ENCODE measurements around the gene LONRF3.

LONRF3 gene

DNA sequence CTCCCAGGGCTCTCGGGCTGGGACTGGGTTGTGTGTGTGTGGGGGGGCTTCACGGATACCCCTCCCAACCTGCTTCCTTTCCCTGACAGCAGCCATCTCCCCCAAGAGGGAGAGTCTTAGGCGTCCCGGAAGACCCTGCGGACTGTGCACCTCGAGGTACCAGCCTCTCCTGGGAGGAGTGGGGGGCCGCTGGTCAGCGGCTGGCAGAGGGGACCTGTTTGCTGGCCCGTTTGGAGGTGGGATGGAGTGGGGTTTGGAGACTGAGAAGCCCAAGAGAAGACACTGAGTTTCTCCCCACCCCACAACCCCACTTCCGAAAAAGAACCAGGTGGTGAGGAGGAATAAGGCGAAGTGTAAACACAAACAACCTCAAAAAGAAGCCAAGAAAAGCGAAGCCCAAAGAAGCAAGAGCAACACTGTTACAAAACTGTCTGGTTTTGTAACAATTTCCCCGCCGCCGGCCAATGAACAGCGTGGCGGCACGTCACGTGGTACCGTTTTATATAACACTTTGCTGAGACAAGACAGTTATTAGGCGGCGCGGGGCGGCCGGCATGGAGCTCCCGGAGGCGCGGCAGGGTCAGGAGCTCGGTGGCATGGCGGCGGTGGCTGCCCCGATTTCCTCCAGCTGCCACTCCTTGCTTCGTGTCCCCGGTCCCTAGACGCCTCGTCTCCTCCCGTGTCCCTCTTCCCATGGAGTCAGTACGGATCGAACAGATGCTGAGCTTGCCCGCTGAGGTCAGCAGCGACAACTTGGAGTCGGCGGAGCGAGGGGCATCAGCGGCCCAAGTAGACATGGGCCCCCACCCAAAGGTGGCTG, at the start of gene LONRF3:
Gene LONRF3, plus strand, starts transcription at position 531 of the 820 bp plus-strand sequence. Its CDS starts 163 bp downstream, at position 694.
- Histone ChIP-seq H3K36me3 (ENCODE audit: control insufficient read depth in 2 of 2, insufficient read depth in 1 of 2, low read length in 2 of 2) (peaks cover 0 to 10% of the 10 kb centered on the region in 2 experiments; a peak in 2 of 3 replicates), H3K4me3 (ENCODE audit: low read depth, low read length) (peak within 1 kb of the TSS; percentile 44), H3K27ac (ENCODE audit: extremely low read depth, low read depth, low read length) (peak within 1 kb of the TSS; percentile 72; the same call in 1 of the 2 replicates), H3K4me1 (ENCODE audit: control insufficient read depth, insufficient read depth, low read length) (no peaks in the 10 kb centered on the region), H3K9me3 (ENCODE audit: control insufficient read depth, insufficient read depth, low read depth, low read length) (no peaks in the 10 kb centered on the region)
- POLR2A ChIA-PET, result interaction anchor here (1.0 to 1.4 kb wide), 4 partner anchors 9 to 23 kb away, joined by 3 to 5 read pairs (median 4); no protein-coding TSS in a partner anchor
- CTCF ChIA-PET, result interaction anchor here (0.5 to 0.6 kb wide), 2 partner anchors 10 to 218 kb away, joined by 3 to 5 read pairs; no protein-coding TSS in a partner anchor
- TF ChIP-seq ZNF843 (tag by site-specific recombination; IDR thresholded peaks at IDR 0.05) (no peak), OVOL3 (tag by site-specific recombination; IDR thresholded peaks at IDR 0.05) (peak; percentile 65), ZNF600 (tag by site-specific recombination; IDR thresholded peaks at IDR 0.05) (peak; percentile 54; the same call in 1 of the 2 replicates), ZNF423 (tag by site-specific recombination; IDR thresholded peaks at IDR 0.05) (peak; percentile 82), ZNF23 (tag by site-specific recombination; IDR thresholded peaks at IDR 0.05; ENCODE audit: borderline replicate concordance) (no peak), YY2 (tag by site-specific recombination; IDR thresholded peaks at IDR 0.05) (peak; percentile 72), ZNF266 (tag by site-specific recombination; IDR thresholded peaks at IDR 0.05; ENCODE audit: low read depth) (no peak), ZEB2 (tag by site-specific recombination; IDR thresholded peaks at IDR 0.05) (0 out of 2 replicates have a peak, but pooled peaks have one; percentile 26), ZBTB20 (tag by site-specific recombination; IDR thresholded peaks at IDR 0.05) (peak; percentile 27; the same call in 1 of the 2 replicates), SP3 (tag by site-specific recombination; IDR thresholded peaks at IDR 0.05) (no peak), ZNF335 (tag by site-specific recombination; conservative IDR thresholded peaks at IDR 0.05) (peak; percentile 97), TCF7L2 (IDR thresholded peaks at IDR 0.05; ENCODE audit: borderline replicate concordance, low read depth, low read length) (no peak), WT1 (tag by site-specific recombination; IDR thresholded peaks at IDR 0.05) (0 out of 2 replicates have a peak, but pooled peaks have one; percentile 16), ZBTB17 (tag by site-specific recombination; IDR thresholded peaks at IDR 0.05) (0 out of 2 replicates have a peak, but pooled peaks have one; percentile 23), ZSCAN23 (tag by site-specific recombination; IDR thresholded peaks at IDR 0.05) (no peak), KLF9 (tag by site-specific recombination; IDR thresholded peaks at IDR 0.05; ENCODE audit: low read depth) (no peak), SP7 (tag by site-specific recombination; IDR thresholded peaks at IDR 0.05) (peak; percentile 54), TRIM28 (IDR thresholded peaks at IDR 0.05; ENCODE audit: borderline replicate concordance, low read length) (peak; percentile 38; the same call in 1 of the 2 replicates), GLI4 (tag by site-specific recombination; IDR thresholded peaks at IDR 0.05) (no peak), ZNF138 (tag by site-specific recombination; IDR thresholded peaks at IDR 0.05; ENCODE audit: borderline replicate concordance) (no peak), KLF17 (tag by site-specific recombination; IDR thresholded peaks at IDR 0.05) (peak; percentile 49; the same call in 1 of the 2 replicates), ZNF670 (tag by site-specific recombination; IDR thresholded peaks at IDR 0.05; ENCODE audit: low read depth) (no peak), ZNF184 (tag by site-specific recombination; IDR thresholded peaks at IDR 0.05) (no peak), KLF8 (tag by site-specific recombination; IDR thresholded peaks at IDR 0.05) (peak; percentile 33; the same call in 1 of the 2 replicates), KLF7 (tag by site-specific recombination; IDR thresholded peaks at IDR 0.05; ENCODE audit: borderline replicate concordance) (0 out of 2 replicates have a peak, but pooled peaks have one; percentile 39), ZNF76 (tag by site-specific recombination; IDR thresholded peaks at IDR 0.05; ENCODE audit: borderline replicate concordance, low read depth) (0 out of 2 replicates have a peak, but pooled peaks have one; percentile 7), ZXDB (tag by site-specific recombination; IDR thresholded peaks at IDR 0.05) (peak; percentile 52; the same call in 1 of the 2 replicates), ZNF354C (tag by site-specific recombination; IDR thresholded peaks at IDR 0.05; ENCODE audit: borderline replicate concordance, low read depth) (no peak), ZNF776 (tag by site-specific recombination; IDR thresholded peaks at IDR 0.05; ENCODE audit: borderline replicate concordance) (no peak), KLF16 (tag by site-specific recombination; IDR thresholded peaks at IDR 0.05) (0 out of 2 replicates have a peak, but pooled peaks have one; percentile 35), SCRT2 (tag by site-specific recombination; IDR thresholded peaks at IDR 0.05) (peak; percentile 63), ZNF521 (tag by site-specific recombination; IDR thresholded peaks at IDR 0.05) (no peak), KLF1 (tag by site-specific recombination; IDR thresholded peaks at IDR 0.05) (0 out of 2 replicates have a peak, but pooled peaks have one; percentile 13), ZNF707 (tag by site-specific recombination; IDR thresholded peaks at IDR 0.05) (no peak), YY1 (tag by site-specific recombination; IDR thresholded peaks at IDR 0.05) (peak; percentile 61; the same call in 1 of the 2 replicates)

All from HEK293 (cell line).